Tibial nerve (tissue), 4 donors: ENCODE measurements around the gene LGR6.

ENCODE experiments used
- EP300 ChIP-seq, 2 donors: sonication (generic); formaldehyde crosslinking; IDR thresholded peaks; one replicate each; pipeline ENCODE4 v1.6.1; 2017; ENCODE audit warnings: antibody characterized with exemption in 2 of 2, mild to moderate bottlenecking in 1 of 2
- POLR2A ChIP-seq, 2 donors: fragments of 450-650 bp; IDR thresholded peaks; one replicate each; pipeline ENCODE4 v1.6.1; 2017; ENCODE audit warnings: antibody characterized with exemption in 2 of 2, mild to moderate bottlenecking in 2 of 2, moderate library complexity in 2 of 2
- TF ChIP-seq, protein P1 (sequence below), 5 experiments: fragments of 200-600 bp in 3 of 5; fragments of 450-650 bp in 2 of 5; sonication (generic) in 3 of 5; IDR thresholded peaks; one replicate each; pipeline ENCODE4 v1.5.1; 2016 to 2019; ENCODE audit warnings: antibody characterized with exemption in 5 of 5, mild to moderate bottlenecking in 3 of 5, moderate library complexity in 2 of 5

DNA sequence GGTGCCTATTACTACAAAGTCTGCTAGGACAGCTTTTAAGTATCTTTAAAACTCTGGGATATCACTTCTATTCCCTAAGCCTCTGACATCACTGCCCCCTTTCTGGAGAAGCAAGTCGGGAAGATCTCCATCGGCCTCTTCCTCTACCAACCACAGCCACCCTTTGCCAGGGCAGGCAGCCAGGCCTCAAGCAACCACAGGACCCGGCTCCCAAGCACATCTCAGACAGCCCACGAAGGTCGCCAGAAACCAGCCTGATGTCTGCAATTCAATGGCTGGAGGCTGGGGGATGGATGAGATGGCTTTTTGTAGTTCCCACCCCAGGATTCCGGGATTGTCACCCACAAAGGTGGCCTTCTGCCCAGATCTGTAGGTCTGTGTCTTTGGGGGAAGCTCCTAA, 70.7 kb downstream of the LGR6 start:
- TF ChIP-seq, protein P1, sequence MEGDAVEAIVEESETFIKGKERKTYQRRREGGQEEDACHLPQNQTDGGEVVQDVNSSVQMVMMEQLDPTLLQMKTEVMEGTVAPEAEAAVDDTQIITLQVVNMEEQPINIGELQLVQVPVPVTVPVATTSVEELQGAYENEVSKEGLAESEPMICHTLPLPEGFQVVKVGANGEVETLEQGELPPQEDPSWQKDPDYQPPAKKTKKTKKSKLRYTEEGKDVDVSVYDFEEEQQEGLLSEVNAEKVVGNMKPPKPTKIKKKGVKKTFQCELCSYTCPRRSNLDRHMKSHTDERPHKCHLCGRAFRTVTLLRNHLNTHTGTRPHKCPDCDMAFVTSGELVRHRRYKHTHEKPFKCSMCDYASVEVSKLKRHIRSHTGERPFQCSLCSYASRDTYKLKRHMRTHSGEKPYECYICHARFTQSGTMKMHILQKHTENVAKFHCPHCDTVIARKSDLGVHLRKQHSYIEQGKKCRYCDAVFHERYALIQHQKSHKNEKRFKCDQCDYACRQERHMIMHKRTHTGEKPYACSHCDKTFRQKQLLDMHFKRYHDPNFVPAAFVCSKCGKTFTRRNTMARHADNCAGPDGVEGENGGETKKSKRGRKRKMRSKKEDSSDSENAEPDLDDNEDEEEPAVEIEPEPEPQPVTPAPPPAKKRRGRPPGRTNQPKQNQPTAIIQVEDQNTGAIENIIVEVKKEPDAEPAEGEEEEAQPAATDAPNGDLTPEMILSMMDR (IDR thresholded peaks at IDR 0.05) = no peak
- TF ChIP-seq POLR2A (IDR thresholded peaks at IDR 0.05) (no peak), EP300 (IDR thresholded peaks at IDR 0.05) (no peak)
